Activated T-cell treated with anti-CD3 and anti-CD28 coated beads, Interleukin-2, amount 50 U/mL, for 48 hours (primary cell): ENCODE measurements around the gene ADRA1B.
"Not testable (repeated sequence)": the region's sequence is repeated elsewhere in the genome, so short reads cannot be mapped to it uniquely, and the experiment has no call there.

Experiments used
- DNase-seq, 2 experiments: peaks; one replicate each; pipeline ENCODE4 v3.0.0-alpha.2; 2020

Gene ADRA1B

DNA sequence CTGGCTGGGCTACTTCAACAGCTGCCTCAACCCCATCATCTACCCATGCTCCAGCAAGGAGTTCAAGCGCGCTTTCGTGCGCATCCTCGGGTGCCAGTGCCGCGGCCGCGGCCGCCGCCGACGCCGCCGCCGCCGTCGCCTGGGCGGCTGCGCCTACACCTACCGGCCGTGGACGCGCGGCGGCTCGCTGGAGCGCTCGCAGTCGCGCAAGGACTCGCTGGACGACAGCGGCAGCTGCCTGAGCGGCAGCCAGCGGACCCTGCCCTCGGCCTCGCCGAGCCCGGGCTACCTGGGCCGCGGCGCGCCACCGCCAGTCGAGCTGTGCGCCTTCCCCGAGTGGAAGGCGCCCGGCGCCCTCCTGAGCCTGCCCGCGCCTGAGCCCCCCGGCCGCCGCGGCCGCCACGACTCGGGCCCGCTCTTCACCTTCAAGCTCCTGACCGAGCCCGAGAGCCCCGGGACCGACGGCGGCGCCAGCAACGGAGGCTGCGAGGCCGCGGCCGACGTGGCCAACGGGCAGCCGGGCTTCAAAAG, 55.7 kb downstream of the ADRA1B start:
- peak in 1 of 2 experiments; percentile 25 for DNase-seq

DNA sequence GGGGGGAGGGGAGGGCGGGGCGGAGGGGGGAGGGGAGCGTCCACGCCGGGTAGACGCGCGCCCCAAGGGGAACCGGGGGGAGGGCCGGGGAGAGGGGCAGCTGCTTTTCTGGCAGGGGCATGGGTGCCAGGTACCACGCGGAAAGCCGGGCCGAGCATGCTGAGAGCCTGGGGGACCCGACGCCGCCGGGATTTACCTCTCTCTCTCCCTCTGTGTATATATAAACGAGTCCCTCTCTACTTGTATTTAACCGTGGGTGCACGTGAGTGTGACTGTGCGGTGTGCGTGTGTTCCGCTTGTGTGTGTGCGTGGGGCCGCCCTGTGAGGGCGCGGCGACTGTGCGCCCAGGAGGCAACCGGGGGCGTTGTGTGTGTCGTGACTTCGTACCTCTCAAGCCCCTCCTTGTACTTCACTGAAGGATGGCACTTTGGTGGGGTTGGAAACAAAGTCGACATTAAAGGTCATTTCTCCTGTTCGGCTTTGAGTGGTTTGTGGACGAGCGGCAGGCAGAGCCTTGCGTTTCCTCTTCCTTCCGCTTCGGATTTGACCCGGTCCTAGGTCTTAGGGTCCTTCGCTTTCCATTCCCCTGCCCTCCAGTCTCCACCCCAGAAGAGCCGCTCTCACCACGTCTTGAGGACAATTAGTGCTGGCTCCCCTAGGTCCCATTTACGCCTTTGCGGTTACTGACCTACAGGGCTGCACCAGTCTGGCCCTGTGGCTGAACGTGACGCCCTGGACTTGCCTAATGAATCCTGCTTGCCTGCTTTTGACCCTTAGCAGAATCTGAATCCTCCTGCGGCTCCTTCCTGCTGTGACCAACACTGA, 56.5 kb downstream of the ADRA1B start:
- DNase-seq: no peak

DNA sequence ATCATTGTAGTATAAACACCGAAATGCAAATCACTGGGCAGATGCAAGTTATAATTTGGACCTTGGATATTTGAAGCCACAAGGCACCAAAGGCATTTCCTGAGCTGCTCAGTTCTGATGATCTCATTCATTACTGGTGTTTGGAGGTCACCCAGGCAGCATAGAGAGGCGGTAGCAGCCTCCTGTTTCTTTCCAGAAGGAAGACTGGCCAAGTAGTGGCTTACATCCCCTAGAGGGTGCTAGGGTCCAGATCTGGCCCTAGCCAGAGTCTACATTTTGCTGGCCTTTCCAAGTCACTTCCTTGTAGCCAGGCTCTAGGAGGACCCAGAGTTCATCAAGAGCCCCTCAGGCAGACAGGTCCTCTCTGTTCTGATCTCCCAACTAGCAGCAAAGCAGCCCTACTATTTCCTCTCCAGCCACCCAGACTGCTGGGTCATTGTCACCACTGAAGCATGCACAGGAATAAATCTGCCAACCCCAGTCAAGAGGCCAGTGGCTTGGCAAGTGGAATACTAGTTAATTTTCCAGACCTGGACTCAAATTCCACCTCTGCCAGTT, 59.3 kb downstream of the ADRA1B start:
- DNase-seq: no peak

DNA sequence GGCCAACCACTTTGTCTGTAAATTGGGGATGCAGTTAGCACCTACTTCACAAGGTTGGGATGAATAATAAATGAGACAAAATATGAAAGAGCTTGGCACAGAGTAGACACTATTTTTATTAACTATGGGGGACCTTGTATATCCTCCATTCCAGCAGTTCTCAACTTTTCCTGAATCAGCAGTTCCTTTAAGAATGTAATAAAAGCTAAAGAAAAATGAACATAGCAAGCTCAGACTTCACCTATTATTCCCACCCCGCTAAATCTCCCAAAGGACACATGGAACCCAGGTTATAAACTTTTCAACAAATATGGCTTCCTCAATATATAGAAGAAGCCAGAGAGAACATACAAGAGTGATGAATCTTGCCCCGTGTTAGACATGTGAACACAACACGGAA, 60.6 kb downstream of the ADRA1B start:
- DNase-seq: no peak

DNA sequence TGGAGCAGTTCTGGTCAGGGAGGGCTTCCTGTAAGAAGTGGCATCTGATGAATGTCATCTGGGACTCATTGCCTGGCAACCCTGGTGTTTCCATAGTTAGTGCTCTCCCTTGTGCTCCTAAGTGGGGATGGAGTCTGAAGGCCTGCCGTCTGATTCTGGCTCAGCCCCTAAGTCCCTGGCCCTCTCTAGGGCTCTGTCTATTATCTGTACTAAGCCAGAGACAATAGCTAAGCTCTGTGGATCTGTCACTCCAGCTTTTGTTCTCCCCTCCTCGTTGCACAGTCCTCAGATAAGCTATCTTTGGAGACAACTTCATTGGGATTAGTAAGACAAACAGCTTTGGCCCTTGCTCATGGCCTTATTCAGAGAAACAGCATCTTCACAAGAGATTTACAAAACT, 62.1 kb downstream of the ADRA1B start:
- DNase-seq: no peak

DNA sequence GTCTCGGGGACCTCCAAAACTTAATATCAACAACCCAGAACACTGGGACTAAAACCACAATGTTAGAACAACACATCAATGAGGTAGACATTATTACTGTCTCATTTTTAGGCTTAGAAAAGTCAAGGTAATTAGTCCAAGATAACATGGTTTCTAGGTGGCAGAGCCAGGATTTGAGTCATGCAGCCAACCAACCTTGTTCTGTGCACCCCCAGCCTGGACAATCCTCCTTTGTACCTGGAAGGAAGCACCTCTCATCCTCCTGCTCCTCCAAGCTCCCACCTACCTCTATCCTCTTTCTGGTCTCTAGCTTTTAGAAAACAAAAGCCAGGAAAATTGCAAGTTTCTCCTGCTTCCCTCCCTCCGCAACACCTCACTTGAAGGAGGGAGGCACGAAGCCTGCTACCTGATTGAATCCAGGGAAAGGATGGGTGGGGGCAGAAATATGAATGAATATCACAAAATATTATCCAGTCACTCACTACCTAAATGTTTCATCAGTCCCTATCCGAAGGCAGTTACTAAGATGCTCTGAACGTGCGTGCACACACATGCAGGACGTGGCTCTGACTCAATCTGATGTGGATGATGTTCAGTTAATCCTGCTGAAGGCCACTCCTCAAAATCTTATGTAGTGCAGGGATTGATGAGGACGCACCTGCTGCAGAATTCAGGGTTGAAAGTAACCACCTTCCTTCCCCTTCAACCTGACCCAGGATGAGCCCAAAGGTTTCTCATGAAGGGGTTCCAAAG, 66.3 kb downstream of the ADRA1B start:
- no peak for DNase-seq

DNA sequence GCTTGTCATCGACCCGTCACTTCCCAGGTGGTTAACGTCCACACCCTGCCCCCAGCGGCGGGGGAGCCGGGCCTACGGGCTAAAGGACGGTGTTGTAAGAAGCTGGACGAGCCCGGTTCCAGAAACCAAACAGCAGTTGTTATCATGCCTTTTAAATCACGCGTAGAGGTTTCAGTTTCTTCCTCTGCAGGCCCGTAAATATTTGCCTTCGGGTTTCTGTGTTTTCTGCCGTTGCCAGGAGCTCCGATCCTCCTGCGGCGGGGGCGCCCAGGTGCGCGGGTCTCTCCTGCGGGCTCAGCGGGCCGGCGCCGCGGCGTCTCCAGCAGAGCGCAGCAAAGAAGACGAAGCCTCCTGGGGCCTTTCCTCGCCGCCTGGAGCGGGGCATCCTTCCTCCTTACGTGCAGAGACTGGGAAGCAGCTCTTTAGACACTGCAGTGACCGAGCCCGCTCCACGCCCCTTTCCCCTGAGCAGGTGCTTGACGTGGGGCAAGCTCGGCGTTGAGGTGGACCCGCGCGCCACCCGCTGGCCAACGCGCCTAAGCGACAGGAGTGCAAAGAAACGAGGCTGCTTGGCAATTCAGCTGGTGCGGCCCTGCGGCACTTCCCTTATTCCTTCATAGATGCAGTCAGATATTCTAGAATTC, 70.9 kb downstream of the ADRA1B start:
- DNase-seq: peak; percentile 79 to 84

DNA sequence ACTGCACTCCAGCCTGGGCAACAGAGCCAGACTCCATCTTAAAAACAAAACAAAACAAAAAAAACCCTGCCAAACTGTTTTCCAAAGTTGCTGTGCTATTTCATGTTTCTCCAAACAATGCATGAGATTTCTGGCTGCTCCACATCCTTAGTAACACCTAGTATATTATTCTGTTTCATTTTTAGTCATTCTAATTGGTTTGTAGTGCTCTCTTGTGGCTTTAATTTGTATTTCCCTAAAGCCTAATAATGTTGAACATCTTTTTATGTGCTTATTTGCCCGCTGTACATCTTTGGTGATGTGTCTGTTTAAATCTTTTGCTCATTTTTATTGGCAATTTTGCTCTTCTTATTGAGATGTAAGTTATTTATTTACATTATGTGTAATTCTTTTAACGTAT, 74.2 kb downstream of the ADRA1B start:
- no peak for DNase-seq

DNA sequence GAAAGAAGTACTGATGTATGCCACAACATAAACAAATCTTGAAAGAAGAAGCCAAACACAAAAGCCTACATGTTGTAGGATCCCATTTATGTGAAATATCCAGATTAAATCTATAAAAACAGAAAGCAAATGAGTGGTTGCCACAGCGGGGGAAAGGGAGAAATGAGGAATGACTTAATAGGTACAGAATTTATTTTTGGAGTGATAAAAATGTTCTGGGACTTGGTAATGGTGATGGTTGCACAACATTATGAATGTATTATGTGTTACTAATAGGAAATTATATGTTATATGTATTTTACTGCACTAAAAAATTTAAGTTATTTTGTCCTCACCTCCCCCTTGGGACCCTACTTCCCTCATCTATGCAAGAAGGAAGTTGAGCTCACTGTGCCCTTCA, 76.3 kb downstream of the ADRA1B start:
- DNase-seq: no peak

DNA sequence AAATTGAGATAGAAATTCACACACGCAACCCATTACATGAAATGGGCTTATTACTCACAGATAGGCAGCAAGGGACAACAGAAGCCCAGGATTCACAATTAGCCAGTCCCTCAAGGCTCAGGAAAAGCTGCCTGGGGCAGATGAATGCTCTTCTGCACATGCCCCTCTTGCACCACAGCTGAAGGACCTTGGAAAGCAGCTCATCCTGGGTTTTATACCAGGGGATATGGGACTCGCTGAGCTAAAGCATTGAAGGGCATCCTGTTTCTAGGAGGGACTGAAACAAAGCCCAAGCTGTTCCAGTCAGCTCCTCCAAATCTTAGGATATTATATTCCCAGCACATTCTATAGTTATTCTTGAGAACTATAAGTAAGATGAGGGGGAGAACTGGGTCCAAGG, 76.9 kb downstream of the ADRA1B start:
- DNase-seq: no peak

DNA sequence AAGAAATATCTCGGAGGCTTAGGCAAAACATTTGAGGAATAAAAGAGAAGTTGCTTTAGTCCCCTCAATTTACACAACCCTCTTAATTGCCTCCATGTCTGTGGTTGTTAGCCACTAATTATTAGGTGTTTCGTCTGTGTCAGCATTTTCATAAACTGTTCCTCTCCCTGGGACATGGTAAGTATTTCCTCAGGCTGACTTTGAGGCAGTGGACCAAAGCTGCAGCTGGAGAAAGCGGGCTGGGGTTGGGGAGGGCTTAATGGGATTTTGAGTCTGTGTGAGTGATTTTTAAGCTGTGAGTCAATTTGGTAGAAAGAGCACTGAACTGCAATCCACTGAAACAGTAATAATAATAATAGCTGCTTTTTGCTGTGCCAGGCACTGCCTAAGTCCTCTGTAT, 79.6 kb downstream of the ADRA1B start:
- DNase-seq: no peak

DNA sequence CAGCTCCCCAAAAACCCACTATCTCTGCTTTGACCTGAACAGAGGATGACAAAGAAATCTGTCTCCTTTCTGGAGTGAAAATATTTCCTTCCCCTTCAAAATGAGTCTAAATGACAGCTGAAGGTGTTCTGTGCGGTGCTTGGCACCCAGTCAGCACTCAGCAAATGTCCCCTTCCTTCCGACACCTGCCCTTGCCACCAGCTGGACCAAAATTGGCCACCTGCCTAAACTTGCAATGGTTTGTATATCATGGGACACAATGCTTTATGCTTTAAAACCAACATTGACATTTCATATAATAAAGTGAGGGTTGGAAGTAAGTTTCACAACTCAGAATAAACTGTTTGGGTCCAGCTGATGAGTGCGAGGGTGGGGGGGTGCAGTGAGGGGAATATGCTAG, 85.2 kb downstream of the ADRA1B start:
- no peak for DNase-seq

DNA sequence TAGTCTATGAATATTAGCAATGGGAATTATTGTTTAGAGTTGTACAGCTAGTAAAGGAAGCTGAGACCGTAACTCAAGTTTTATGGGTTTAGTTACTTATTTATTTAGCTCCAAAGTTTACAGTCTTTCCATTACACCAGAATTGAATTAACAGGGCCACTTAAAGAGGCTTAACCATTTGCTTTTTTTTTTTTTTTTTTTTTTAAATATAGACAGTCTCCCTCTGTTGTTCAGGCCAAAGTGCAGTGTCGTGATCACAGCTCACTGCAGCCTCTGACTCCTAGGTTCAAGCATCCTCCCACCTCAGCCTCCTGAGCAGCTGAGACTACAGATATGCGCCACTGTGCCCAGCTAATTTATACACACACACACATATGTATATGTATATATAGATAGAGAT, 91.2 kb downstream of the ADRA1B start:
- no peak for DNase-seq

DNA sequence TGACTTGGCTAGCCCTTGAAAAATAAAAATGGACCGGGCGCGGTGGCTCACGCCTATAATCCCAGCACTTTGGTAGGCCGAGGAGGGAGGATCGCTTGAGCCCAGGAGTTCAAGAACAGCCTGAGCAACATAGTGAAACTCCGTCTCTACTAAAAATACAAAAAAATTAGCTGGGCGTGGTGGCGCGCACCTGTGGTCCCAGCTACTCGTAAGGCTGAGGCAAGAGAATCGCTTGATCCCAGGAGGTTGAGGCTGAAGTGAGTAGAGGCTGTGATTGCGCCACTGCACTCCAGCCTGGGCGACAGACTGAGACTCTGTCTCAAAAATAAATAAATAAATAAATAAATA, 92.2 kb downstream of the ADRA1B start:
- not testable (repeated sequence) for DNase-seq

DNA sequence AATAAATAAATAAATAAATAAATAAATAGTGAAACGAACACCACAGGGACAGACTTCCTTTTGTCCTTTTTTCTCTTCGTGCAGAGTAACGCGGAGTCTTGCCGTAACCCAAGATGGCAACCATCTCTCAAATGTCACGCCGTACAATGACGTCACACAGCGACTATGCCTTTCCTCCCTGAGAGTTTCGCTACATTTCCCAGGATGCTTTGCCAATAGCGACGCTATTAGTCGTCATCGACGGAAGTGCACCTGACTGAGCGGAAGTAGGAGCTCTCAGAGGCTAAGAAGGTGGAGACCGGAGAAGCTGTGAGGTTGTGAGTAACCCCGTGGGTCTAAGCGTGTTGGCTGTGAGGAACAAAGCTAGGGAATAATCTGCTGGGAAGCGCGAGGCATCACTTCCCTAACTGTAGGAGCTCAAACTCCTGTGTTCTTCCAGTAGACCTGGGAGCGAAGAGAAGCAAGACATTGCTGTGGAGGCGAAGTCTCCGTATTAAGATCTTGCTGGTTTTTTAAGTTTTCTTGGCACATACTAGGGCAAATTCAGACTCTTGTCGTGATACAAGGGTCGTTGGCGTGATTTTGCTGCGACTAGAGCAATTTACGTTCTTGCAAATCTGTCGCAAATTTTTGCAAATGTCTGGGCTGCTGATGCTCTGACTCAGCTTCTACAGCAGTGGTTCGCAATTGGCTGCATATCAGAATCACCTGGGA, 92.8 kb downstream of the ADRA1B start, which contains the start of gene TTC1:
TTC1 (plus strand) TSS at position 263 of the 714 bp plus-strand sequence. CDS start 1,390 bp downstream, outside the sequence.
- peak; percentile 88 to 89 for DNase-seq

DNA sequence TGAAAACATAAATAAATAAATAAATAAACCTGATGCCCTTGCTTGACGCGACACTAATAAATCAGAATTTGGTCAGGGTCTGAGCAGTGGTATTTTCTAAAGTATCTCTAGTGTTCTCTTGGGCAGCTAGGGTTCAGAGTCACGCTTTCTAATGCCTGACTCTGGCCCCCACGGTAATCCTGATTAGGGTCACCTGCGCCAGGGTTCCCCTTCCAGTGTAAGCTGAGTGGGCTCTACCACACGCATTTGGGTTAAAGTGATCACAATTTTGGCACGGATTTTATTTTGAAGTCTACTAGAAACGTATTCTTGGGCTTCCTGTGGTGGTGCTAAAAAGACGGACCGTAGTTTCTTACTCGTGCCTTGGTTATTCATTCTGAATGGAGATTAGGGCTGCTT, 93.3 kb downstream of the ADRA1B start:
- peak in 1 of 2 experiments; percentile 24 for DNase-seq

DNA sequence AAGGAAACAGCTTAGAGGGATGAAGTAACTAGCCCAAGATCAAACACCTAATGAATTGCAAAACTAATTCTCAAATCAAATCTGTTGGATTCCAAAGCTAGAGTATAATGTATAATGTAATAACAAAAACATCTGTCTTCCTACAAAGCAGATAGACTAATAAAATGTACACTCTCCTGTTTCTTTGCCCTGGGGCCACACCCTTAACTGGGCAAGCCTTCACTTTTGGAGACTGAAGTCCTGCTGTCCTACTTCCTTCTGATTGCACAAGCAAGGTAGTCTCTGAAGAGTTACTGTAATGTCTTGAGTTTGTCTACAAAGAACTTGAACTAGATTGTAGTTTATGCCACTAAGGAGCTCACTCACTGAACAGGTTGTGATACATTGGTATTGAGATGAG, 95.2 kb downstream of the ADRA1B start:
- no peak for DNase-seq

DNA sequence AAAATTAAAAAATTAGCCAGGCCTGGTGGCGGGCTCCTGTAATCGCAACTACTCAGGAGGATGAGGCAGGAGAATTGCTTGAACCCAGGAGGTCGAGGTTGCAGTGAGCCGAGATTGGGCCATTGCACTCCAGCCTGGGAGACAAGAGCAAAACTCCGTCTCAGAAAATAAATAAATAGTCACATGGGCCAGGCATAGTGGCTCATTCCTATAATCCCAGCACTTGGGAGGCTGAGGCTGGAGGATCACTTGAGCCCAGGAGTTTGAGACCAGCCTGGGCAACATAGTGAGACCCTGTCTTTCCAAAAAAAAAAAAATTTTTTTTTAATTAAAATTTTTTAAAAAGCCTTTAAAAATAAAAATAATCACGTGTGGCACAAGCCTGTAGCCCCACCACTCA, 97.9 kb downstream of the ADRA1B start:
- not testable (repeated sequence) for DNase-seq

DNA sequence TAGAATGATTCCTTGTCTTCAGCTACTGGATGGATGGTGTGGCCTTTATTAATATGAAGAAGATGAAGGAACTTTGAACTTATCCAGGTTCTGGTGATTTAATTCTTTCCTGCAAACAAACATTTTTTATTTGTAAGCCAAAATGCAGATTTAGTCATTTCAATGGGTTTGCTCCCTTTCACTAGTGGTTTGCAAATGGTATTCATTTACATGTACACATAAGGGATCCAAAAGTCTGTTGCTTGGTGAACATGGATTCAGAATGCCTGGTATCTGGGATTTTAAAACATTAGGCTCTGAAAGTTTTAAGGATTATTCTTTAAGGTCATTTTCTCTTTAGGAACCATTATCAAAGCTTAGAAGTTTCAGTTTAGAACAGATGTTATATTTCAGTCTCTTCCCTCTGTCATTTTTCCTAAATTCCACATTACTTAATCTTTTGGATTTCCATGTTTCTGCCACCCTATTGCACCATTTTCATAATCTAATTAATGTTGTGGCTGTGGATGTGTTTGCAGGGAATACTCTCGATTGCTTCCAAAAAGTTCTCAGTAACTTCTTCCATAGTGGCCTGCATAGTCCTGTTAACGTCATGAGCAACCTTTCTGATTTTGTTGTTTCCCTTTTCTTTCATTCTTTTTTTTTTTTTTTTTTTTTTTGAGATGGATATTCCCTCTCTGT, 102.8 kb downstream of the ADRA1B start:
- no peak for DNase-seq

DNA sequence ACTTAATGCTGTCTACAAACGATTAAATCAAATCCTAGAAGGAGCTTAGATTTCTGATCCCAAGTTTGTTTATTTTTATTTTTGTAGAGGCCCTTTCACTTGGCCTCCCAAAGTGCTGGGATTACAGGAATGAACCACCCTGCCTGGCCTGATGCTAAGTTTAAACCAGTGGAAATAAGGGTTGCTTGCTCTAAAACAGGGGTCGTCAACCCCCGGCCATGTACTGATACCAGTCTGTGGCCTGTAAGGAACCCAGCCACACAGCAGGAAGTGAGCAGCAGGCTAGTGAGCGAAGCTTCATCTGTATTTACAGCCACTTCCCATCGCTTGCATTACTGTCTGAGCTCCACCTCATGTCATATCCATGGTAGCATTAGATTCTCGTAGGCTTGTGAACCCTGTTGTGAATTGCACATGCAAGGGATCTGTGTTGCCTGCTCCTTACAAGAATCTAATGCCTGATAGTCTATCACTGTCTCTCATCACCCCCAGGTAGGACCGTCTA, 104.0 kb downstream of the ADRA1B start:
- no peak for DNase-seq

DNA sequence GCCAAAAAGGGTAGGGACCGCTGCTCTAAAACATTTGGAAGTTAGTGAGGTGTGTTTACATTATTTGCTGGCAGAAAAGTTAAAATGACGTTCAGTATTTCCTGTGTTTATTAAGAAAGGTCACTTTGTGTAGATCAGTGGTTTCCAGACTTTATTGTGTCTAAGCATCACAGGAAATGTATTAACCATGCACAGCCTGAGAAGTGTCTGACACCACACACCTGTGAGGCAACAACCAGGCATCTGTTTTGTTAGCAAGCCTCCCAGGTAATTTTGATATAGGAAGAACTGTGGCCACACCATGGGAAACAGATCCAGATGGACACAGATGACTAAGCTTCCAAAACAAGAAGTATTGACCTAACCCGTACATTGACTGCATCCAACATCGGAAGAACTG, 104.7 kb downstream of the ADRA1B start:
- no peak for DNase-seq
